Dedifferentiated amniotic fluid mesenchymal stem cell (primary cell): Measurements from ENCODE around the gene GTPBP4.
"Not testable (repeated sequence)": the region's sequence is repeated elsewhere in the genome, so short reads cannot be mapped to it uniquely, and the experiment has no call there.

Experiments
- DNase-seq: peaks from one replicate; pipeline ENCODE4 v3.0.0-alpha.2; 2016; ENCODE audit errors: extremely low spot score

GTPBP4 gene

DNA sequence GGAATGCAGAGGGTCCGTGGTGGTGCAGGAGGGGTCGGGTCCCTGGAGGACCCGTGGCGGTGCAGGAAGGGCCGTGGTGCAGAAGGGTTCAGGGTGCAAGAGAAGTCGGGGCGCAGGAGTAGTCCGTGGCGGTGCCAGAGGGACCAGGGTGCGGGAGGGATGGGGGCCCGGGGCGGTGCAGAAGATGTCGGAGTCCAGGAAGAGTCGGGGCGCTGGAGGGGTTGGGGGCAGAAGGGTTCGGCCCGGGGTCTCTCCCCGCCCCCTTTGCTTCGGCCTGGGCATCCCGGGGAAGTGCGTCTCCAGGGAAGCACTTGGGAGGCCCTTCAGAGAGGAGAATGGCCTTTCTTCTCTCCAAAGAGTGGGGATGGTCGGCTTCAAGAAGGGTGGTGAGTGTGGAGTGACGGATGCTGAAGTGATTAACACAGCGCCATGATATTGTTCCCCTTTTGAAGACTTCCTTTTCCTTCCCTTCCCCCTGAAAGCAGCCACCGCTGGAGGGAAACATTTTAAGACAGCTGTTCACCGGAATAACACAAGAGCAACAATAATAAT lies 68.9 kb downstream of the GTPBP4 start:
- DNase-seq: no peak

DNA sequence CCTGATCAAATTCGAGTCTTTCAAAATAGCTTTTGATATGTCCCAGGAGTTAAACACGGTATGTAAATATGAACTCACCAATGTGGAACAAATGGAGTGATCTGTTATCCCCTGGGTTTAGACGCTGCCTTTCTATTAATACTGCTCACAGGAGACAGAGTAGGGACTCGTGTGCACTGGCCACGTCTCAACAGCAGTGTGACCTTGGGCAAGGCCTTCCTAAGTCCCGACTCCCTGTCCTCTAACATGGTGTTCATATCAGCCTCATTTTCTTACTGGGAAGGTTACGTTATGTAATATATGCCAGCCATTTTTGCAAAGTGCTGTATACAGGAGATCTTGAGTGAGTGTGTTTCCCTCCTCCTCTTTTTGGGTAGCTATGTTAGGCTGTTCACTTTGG lies 69.8 kb downstream of the GTPBP4 start:
- DNase-seq: no peak

DNA sequence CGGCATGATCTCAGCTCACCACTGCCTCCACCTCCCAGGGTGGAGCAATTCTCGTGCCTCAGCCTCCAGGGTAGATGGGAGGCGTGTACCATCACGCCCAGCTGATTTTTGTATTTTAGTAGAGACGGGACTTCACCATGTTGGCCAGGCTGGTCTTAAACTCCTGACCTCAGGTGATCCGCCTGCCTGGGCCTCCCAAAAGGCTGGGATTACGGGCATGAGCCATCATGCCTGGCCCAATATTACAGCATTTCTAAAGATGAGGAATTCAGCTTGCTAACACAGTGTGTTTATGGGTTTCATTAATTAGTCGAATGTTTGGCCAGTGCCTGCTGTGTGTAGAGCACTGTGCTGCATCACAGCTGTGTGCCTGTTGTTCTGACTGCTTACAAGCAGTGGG lies 71.7 kb downstream of the GTPBP4 start:
- no peak for DNase-seq

DNA sequence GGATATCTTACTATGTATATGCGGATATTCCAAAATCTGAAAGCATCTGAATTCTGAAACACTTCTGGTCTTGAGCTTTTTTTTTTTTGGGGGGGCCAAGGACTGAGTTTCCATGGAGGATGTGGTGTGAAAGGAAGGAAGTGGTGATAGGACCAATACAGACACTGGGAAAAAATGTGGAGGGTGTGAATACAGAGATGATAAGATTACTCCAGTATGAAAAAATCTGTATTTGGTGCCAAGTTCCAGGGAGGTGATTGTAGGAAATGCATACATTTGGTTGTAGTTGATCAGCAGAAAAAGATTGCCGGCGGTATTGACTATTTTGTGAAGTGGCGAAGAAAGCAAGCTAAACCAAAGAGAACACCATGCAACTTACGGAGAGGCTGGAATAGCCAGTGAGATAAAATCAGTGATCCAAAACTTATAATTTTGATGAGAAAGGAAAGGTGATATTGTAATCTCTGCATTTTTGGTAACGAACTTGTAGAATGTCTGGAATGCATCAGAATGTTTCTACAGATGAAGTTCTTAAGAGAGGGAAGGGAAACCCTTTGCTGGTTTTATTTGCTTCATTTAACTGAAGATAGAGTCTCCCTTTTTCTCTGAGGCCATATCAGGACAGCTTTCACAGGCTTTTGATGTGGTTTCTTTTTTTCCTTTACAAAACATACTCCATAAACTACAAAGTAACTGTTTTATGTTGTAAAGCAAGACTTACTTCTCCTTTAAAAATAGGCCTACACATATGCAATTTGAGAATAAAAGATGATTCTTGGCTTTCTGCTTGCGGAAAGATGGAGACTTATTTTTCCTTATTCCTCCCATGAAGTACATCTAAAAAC lies 73.9 kb downstream of the GTPBP4 start:
- no peak for DNase-seq

DNA sequence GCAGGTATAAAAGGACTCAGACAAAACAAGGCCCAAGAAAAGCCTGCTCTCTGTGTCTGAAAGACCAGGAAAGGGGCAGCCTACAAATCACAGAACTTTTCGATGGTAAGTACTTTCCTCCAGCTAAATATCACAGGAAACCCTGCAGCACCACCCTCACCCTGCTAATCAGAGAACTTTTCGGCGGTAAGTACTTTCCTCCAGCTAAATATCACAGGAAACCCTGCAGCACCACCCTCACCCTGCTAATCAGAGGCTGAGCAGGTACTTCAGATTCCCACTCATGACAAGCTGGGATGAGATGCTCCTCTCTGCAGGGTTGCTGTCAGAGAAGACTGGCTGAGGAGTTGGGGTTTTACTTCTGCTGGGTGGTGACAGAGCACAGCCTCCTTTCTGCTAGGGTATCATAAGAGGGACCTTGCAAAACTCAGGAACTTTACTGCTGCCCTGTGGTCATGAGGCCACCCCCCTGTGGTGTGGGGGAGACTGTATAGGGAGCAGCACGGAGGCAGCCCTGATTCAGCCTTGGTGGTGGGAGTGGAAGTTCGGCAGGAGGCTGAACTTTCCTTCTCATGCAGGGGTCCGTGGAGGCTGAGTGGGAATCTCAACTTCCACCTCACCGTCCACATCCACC lies 75.1 kb downstream of the GTPBP4 start:
- DNase-seq: no peak

DNA sequence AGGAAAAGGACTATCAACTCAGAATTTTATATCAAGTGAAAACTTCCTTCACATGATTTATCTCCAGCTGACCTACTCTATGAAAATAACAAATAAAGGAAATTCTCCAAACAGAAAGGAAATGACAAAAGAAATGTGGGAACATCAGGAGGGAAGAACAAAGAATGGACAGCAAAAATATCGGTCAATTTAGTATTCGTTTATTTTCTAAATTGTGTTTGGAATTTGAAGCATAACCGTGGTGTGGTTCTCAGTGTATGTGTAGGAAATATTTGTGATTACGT lies 76.7 kb downstream of the GTPBP4 start:
- DNase-seq: no peak

DNA sequence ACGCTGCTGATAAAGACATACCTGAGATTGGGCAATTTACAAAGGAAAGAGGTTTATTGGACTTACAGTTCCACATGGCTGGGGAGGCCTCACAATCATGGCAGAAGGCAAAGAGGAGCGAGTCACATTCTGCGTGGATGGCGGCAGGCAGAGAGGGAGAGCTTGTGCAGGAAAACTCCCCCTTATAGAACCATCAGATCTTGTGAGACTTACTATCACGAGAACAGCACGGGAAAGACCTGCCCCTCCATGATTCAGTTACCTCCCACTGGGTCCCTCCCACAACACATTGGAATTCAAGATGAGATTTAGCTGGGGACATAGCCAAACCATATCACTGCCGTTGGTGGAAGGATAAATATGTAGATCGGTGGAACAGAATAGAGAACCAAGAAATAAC lies 78.5 kb downstream of the GTPBP4 start:
- not testable (repeated sequence) for DNase-seq

DNA sequence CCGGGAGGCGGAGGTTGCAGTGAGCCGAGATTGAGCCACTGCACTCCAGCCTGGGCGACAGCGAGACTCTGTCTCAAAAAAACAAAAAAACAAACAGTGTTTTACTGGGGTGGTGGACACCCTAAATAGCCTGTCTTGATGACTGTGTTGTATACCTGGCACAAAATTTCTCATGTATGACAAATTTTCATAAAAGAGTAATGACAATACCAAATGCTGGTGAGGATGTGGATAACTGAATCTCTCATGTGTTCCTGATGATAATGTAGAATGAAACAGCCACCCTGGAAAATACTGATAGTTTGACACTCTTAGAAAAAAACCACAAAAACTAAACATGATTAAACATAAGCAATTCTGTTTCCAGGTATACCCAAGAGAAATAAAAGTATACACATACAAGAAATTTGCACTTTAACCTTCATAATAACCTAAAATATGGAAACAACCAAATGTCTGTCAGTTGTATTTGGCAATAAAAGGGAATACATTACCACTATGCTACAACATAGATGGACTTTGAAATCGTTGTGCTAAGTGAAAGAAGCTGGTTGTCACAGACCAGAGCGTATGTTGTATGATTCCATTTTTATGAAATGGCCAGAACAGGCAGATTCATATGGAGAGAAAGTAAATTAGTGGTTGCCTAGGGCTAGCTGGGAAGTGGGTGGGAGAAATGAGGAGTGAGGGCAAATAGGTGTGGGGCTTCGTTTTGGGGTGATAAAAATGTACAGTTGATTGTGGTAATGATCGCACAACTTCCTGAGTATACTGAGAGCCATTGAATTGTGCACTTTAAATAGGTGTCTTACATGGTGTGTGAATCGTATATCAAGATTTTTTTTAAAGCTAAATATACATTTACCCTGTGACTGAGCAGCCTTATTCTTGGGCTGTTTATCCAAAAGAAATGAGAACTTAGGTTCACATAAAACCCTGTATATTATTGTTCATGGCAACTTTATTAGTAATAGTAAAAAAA lies 80.4 kb downstream of the GTPBP4 start:
- DNase-seq: no peak
